Stimulated activated CD8-positive, alpha-beta memory T cell treated with anti-CD3 and anti-CD28 coated beads, Interleukin-12 subunit alpha, Interleukin-12 subunit beta, amount 100 ng/mL, for 1 hour (primary cell): ENCODE data around the gene CCBE1.

ENCODE experiments used
- DNase-seq: peaks from one replicate; pipeline ENCODE4 v3.0.0-alpha.2; 2020; ENCODE audit warnings: low read depth

The CCBE1 gene

GRCh38 chr18:59388817-59389216 lies 308.4 kb downstream of the CCBE1 start:
- DNase-seq, result no peak

GRCh38 chr18:59387687-59388565 lies 309.3 kb downstream of the CCBE1 start:
- DNase-seq, result no peak

DNA sequence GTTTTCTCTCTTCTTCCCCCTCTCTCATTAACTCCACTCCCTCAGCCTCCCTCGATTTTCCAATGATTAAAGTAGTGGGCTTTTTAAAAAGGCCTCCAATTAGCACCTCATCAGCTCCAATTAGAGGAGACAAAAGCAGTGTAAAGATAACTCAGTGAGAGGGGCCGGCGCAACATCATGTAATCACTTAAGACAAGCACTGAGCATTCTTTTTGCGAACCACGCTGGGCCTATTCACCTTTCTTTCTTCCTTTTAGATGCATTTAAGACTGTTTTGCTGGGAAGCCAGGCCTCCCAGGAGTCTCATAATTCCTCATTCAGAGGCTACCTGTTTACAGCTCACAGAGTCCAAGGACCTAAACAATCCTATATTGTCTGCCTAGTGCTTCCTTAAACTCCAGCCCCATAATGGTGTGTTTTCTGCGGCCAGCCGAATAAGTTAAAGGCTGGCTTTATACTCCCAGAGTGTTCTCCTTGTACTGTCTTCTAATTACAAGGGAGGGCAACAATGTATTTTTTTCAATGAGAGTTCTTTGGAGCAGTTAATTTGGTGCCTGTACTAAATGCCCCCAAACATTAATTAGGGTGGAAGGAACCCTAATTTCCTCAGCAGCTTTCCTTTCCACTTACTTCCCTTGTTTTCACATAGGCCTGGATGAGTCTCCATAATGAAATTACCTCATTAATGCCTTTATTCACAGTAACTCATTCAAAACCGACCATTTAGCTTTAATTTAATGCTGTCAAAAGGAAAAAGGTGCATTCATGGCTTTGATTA lies 310.1 kb downstream of the CCBE1 start:
- DNase-seq, result no peak

GRCh38 chr18:59385191-59385590 lies 312.0 kb downstream of the CCBE1 start:
- DNase-seq, result no peak

GRCh38 chr18:59383851-59384250 lies 313.4 kb downstream of the CCBE1 start:
- no peak for DNase-seq

GRCh38 chr18:59382383-59382782 lies 314.8 kb downstream of the CCBE1 start:
- no peak for DNase-seq

- no peak for DNase-seq
Measured at GRCh38 chr18:59381949-59382348, 315.3 kb downstream of the CCBE1 start.
